ENCODE data around the gene ELL3. TPM values are rescaled to one million over a fixed set of nuclear protein-coding genes. Genes with fewer than 3 reads are reported as not detected.

ELL3 gene
- total RNA-seq, 1 donor from 2014 or later, result 4.3 TPM

- Histone ChIP-seq H3K27ac (no peak overlapping the region), H3K9me3 (no peaks in the 10 kb centered on the region), H3K4me3 (no peak overlapping the region), H3K36me3 (peaks cover 73% of the 10 kb centered on the region), H3K4me1 (no peaks in the 10 kb centered on the region), H3K27me3 (no peaks in the 10 kb centered on the region)
- TF ChIP-seq CTCF (IDR thresholded peaks at IDR 0.05), result no peak
- DNase-seq, result no peak
- intact Hi-C loops (cut with DNase I), result no loop called here
- ATAC-seq, result peak; percentile 16
These were observed 5.0 kb downstream of the ELL3 start for GRCh38 chr15:43771816-43772215.

- no peak overlapping the region for H3K4me3 ChIP-seq
- ATAC-seq, result peak; percentile 84
- no peak overlapping the region for H3K27ac ChIP-seq
- H3K4me1 ChIP-seq, result no peaks in the 10 kb centered on the region
- intact Hi-C loops (cut with DNase I), result no loop called here
- H3K27me3 ChIP-seq, result no peaks in the 10 kb centered on the region
- TF ChIP-seq CTCF (IDR thresholded peaks at IDR 0.05), result peak; percentile 82
- H3K9me3 ChIP-seq, result no peaks in the 10 kb centered on the region
- DNase-seq, result peak; percentile 63
- peaks cover 94% of the 10 kb centered on the region for H3K36me3 ChIP-seq
These were observed 7.1 kb downstream of the ELL3 start for GRCh38 chr15:43769584-43770228.

GRCh38 chr15:43763819-43764446 is 12.8 kb downstream of the ELL3 start:
- no peaks in the 10 kb centered on the region for H3K4me1 ChIP-seq
- H3K27me3 ChIP-seq, result no peaks in the 10 kb centered on the region
- ATAC-seq (no peak), DNase-seq (no peak)
- H3K4me3 ChIP-seq, result no peak overlapping the region
- TF ChIP-seq CTCF (IDR thresholded peaks at IDR 0.05), result no peak
- H3K9me3 ChIP-seq, result no peaks in the 10 kb centered on the region
- H3K36me3 ChIP-seq, result peaks cover 100% of the 10 kb centered on the region
- H3K27ac ChIP-seq, result no peak overlapping the region
- intact Hi-C loops (cut with DNase I), result no loop called here

- Histone ChIP-seq H3K4me3 (no peak overlapping the region), H3K9me3 (no peaks in the 10 kb centered on the region), H3K4me1 (no peaks in the 10 kb centered on the region), H3K27ac (no peak overlapping the region), H3K27me3 (no peaks in the 10 kb centered on the region), H3K36me3 (peaks cover 100% of the 10 kb centered on the region)
- TF ChIP-seq CTCF (IDR thresholded peaks at IDR 0.05), result no peak
- ATAC-seq (no peak), DNase-seq (no peak)
- intact Hi-C loops (cut with DNase I), result no loop called here
These were observed 13.9 kb downstream of the ELL3 start for GRCh38 chr15:43762824-43763223.

GRCh38 chr15:43751885-43752284 is 24.9 kb downstream of the ELL3 start:
- peaks cover 48% of the 10 kb centered on the region for H3K4me1 ChIP-seq
- no peak for ATAC-seq
- H3K9me3 ChIP-seq, result no peaks in the 10 kb centered on the region
- H3K36me3 ChIP-seq, result peaks cover 58% of the 10 kb centered on the region
- H3K4me3 ChIP-seq, result no peak overlapping the region
- no peak for TF ChIP-seq CTCF (IDR thresholded peaks at IDR 0.05)
- no peak overlapping the region for H3K27ac ChIP-seq
- no peaks in the 10 kb centered on the region for H3K27me3 ChIP-seq
- intact Hi-C loops (cut with DNase I), result no loop called here
- DNase-seq, result no peak

Data from upper lobe of right lung (tissue), 1 donor.